Activated CD4-positive, alpha-beta T cell treated with anti-CD3 and anti-CD28 coated beads for 24 hours (primary cell): Measurements from ENCODE around the gene TUBB8B.
"Not testable (repeated sequence)": the region's sequence is repeated elsewhere in the genome, so short reads cannot be mapped to it uniquely, and the experiment has no call there.

Experiments used
- DNase-seq, 2 donors: peaks; one replicate each; pipeline ENCODE4 v3.0.0-alpha.2; 2020; ENCODE audit warnings: low read depth in 2 of 2

Gene TUBB8B

GRCh38 chr18:12773-13172, 36.6 kb downstream of the TUBB8B start:
- not testable (repeated sequence) for DNase-seq

- DNase-seq: not testable (repeated sequence)
Measured at GRCh38 chr18:11383-12274, 37.8 kb downstream of the TUBB8B start.

- not testable (repeated sequence) for DNase-seq
Measured at GRCh38 chr18:10624-11184, 38.7 kb downstream of the TUBB8B start.

GRCh38 chr18:9937-10336, 39.5 kb downstream of the TUBB8B start:
- not testable (repeated sequence) for DNase-seq
